NK-92 (cell line): ENCODE data around the gene LSAMP.
"Not testable (repeated sequence)": the region's sequence is repeated elsewhere in the genome, so short reads cannot be mapped to it uniquely, and the experiment has no call there.

Experiments
- DNase-seq: peaks from one replicate; lab custom pipeline; 2025; ENCODE audit not compliant: unreplicated experiment; lab: John Stamatoyannopoulos, UW

The LSAMP gene

GRCh38 chr3:116124166-116124565 lies 321.1 kb downstream of the LSAMP start:
- DNase-seq = no peak

- DNase-seq = no peak
These were observed 326.7 kb downstream of the LSAMP start for GRCh38 chr3:116118475-116119169.

- no peak for DNase-seq
These were observed 330.7 kb downstream of the LSAMP start for GRCh38 chr3:116114586-116114985.

GRCh38 chr3:116112696-116113095 lies 332.6 kb downstream of the LSAMP start:
- no peak for DNase-seq

GRCh38 chr3:116111765-116112164 lies 333.5 kb downstream of the LSAMP start:
- no peak for DNase-seq

- DNase-seq = no peak
These were observed 341.3 kb downstream of the LSAMP start for GRCh38 chr3:116103868-116104530.

- DNase-seq = no peak
These were observed 343.2 kb downstream of the LSAMP start for GRCh38 chr3:116102037-116102436.

- DNase-seq = no peak
These were observed 348.1 kb downstream of the LSAMP start for GRCh38 chr3:116097226-116097625.

- DNase-seq = no peak
These were observed 348.7 kb downstream of the LSAMP start for GRCh38 chr3:116096631-116097030.

GRCh38 chr3:116093374-116093773 lies 351.9 kb downstream of the LSAMP start:
- DNase-seq = no peak

- no peak for DNase-seq
These were observed 357.9 kb downstream of the LSAMP start for GRCh38 chr3:116087426-116087825.

- no peak for DNase-seq
These were observed 360.1 kb downstream of the LSAMP start for GRCh38 chr3:116084999-116085791.

GRCh38 chr3:116083683-116084082 lies 361.6 kb downstream of the LSAMP start:
- DNase-seq = no peak

GRCh38 chr3:116078561-116078960 lies 366.7 kb downstream of the LSAMP start:
- no peak for DNase-seq

GRCh38 chr3:116077557-116077956 lies 367.7 kb downstream of the LSAMP start:
- no peak for DNase-seq

GRCh38 chr3:116077059-116077458 lies 368.2 kb downstream of the LSAMP start:
- no peak for DNase-seq

GRCh38 chr3:116070516-116071278 lies 374.6 kb downstream of the LSAMP start:
- not testable (repeated sequence) for DNase-seq

GRCh38 chr3:116070061-116070460 lies 375.2 kb downstream of the LSAMP start:
- no peak for DNase-seq

GRCh38 chr3:116069024-116069423 lies 376.3 kb downstream of the LSAMP start:
- DNase-seq = no peak

- DNase-seq = no peak
These were observed 378.0 kb downstream of the LSAMP start for GRCh38 chr3:116067326-116067725.

GRCh38 chr3:116065501-116065900 lies 379.8 kb downstream of the LSAMP start:
- DNase-seq = no peak
